ENCODE data around the gene ERBB4. TPM values are rescaled to one million over a fixed set of nuclear protein-coding genes. Genes with fewer than 3 reads are reported as not detected.

ERBB4 gene
- total and polyA plus RNA-seq, 10 of the 15 experiments (the other 5 are each of a cell fraction or from before 2014, with no cell fraction given): under 0.01 to 0.23 (median 0.01) TPM; not detected in 4

GRCh38 chr2:212337486-212338343, 200.9 kb downstream of the ERBB4 start:
- ATAC-seq: no peak
- POLR2A ChIA-PET: no interaction called here
- no peak for DNase-seq (ENCODE audit: low read depth, low spot score)
- Histone ChIP-seq H3K36me3 (ENCODE audit: control insufficient read depth in 2 of 2, insufficient read depth in 2 of 2, low read length in 1 of 2) (no peaks in the 10 kb centered on the region), H3K4me3 (no peak overlapping the region), H3K4me2 (ENCODE audit: control insufficient read depth, insufficient read depth) (no peak overlapping the region), H3K4me1 (ENCODE audit: control insufficient read depth, insufficient read depth, low read length) (no peaks in the 10 kb centered on the region), H3K27me3 (replicated peaks in 1 of 2; ENCODE audit: control insufficient read depth in 2 of 2, insufficient read depth in 2 of 2, low read length in 1 of 2) (no peaks in the 10 kb centered on the region), H3K27ac (ENCODE audit: control insufficient read depth, insufficient read depth) (no peak overlapping the region), H2AFZ (ENCODE audit: control insufficient read depth, low read depth, low read length) (no peak overlapping the region), H4K20me1 (ENCODE audit: control insufficient read depth, insufficient read depth) (no peaks in the 10 kb centered on the region), H3K79me2 (ENCODE audit: control insufficient read depth, insufficient read depth, low read length) (no peaks in the 10 kb centered on the region), H3K9me3 (replicated peaks; ENCODE audit: control insufficient read depth, insufficient read depth, low read length) (no peaks in the 10 kb centered on the region), H3K9ac (ENCODE audit: control insufficient read depth, insufficient read depth, low read length) (no peak overlapping the region)
- WGBS (ENCODE audit: insufficient coverage, insufficient replicate concordance, low lambda C conversion rate, missing lambda C conversion rate): 10% methylated on average over 4 of the region's 4 CpGs
- intact Hi-C loops (cut with micrococcal nuclease; ENCODE audit: unreplicated experiment): no loop called here
- CTCF ChIA-PET: no interaction called here
- RAD21 ChIA-PET (ENCODE audit: unreplicated experiment): no interaction called here
- SMC1A ChIA-PET (ENCODE audit: uncharacterized antibody, unreplicated experiment): no interaction called here
- in situ Hi-C loops (cut with MboI): no loop called here
- no peak for TF ChIP-seq SIX5 (IDR thresholded peaks at IDR 0.05; ENCODE audit: low read depth, low read length, severe bottlenecking)
- no peak for TF ChIP-seq ZNF592 (IDR thresholded peaks at IDR 0.05)
- TF ChIP-seq MXI1 (IDR thresholded peaks at IDR 0.05; ENCODE audit: low read depth, low read length): no peak
- no peak for TF ChIP-seq NKRF (conservative IDR thresholded peaks at IDR 0.05)
- no peak for TF ChIP-seq CUX1 (IDR thresholded peaks at IDR 0.05; ENCODE audit: insufficient replicate concordance, low read depth, low read length)
- no peak for TF ChIP-seq SREBF1 (IDR thresholded peaks at IDR 0.05; ENCODE audit: low read length)
- no peak for TF ChIP-seq SUZ12 (IDR thresholded peaks at IDR 0.05; ENCODE audit: unreplicated experiment)
- no TSS peak for BruUV-seq (replicated peaks)
- FAIRE-seq: no peak
